ENCODE results near the gene BAAT. TPM values are rescaled to one million over a fixed set of nuclear protein-coding genes. Genes with fewer than 3 reads are reported as not detected.

Gene BAAT
- total and polyA plus RNA-seq, 2 of the 13 experiments (the other 11 are each of a cell fraction or from before 2014, with no cell fraction given): 0.71 to 7.9 TPM

GRCh38 chr9:101398068-101398929 lies 13.5 kb upstream of the BAAT start, which contains the start of the genes MRPL50 and ZNF189 (continued):
- TF ChIP-seq POLR2AphosphoS2 (IDR thresholded peaks at IDR 0.05; ENCODE audit: low read depth, low read length): peak; percentile 94
- TF ChIP-seq YEATS2 (CRISPR knock-in tag; IDR thresholded peaks at IDR 0.05; ENCODE audit: borderline replicate concordance): peak; percentile 88
- TF ChIP-seq TBL1XR1 (IDR thresholded peaks at IDR 0.05; ENCODE audit: borderline replicate concordance, low read length, partially characterized antibody): peak; percentile 73
- peak; percentile 39 for TF ChIP-seq FOXO1 (CRISPR knock-in tag; IDR thresholded peaks at IDR 0.05)
- 0 out of 2 replicates have a peak, but pooled peaks have one; percentile 15 for TF ChIP-seq TBX3 (IDR thresholded peaks at IDR 0.05; ENCODE audit: borderline replicate concordance)
- peak; percentile 69; the same call in 1 of the 2 replicates for TF ChIP-seq ERF (CRISPR knock-in tag; IDR thresholded peaks at IDR 0.05)
- TF ChIP-seq ZNF431 (CRISPR knock-in tag; IDR thresholded peaks at IDR 0.05; ENCODE audit: borderline replicate concordance, low read depth): 0 out of 2 replicates have a peak, but pooled peaks have one; percentile 58
- TF ChIP-seq GABPB1 (CRISPR knock-in tag; IDR thresholded peaks at IDR 0.05): peak; percentile 95
- TF ChIP-seq ATRX (CRISPR knock-in tag; IDR thresholded peaks at IDR 0.05; ENCODE audit: borderline replicate concordance): no peak
- TF ChIP-seq ZNF407 (CRISPR knock-in tag; IDR thresholded peaks at IDR 0.05; ENCODE audit: not compliant biosample characterization): no peak
- TF ChIP-seq ZNF230 (CRISPR knock-in tag; IDR thresholded peaks at IDR 0.05): 0 out of 2 replicates have a peak, but pooled peaks have one; percentile 55
- TF ChIP-seq ZSCAN30 (CRISPR knock-in tag; IDR thresholded peaks at IDR 0.05): peak; percentile 33; the same call in 1 of the 2 replicates
- peak; percentile 62; the same call in 1 of the 2 replicates for TF ChIP-seq PAXIP1 (CRISPR knock-in tag; conservative IDR thresholded peaks at IDR 0.05)

Data from HepG2 (cell line).